Measurements from ENCODE around the gene RTKN.

- TF ChIP-seq CTCF (IDR thresholded peaks at IDR 0.05; ENCODE audit: borderline replicate concordance, extremely low read depth, low read length, poor library complexity, severe bottlenecking) (no peak), EZH2 (IDR thresholded peaks at IDR 0.05; ENCODE audit: borderline replicate concordance, low read depth, low read length, severe bottlenecking) (no peak)
Observed at GRCh38 chr2:74414881-74415761, 26.6 kb downstream of the RTKN start.

All from DND-41 (cell line).